WI38 (cell line): ENCODE measurements around the gene HMX3.

Source experiments
- H3K4me3 ChIP-seq: 2 replicates; pipeline ENCODE4 v1.5.1; 2011; ENCODE audit warnings: low read depth, mild to moderate bottlenecking, control low read depth, low read length
- TF ChIP-seq, protein P1 (sequence below): IDR thresholded peaks from 2 replicates; pipeline ENCODE4 v1.5.1; 2012; ENCODE audit warnings: low read depth, mild to moderate bottlenecking, control low read depth, low read length

HMX3 gene

DNA sequence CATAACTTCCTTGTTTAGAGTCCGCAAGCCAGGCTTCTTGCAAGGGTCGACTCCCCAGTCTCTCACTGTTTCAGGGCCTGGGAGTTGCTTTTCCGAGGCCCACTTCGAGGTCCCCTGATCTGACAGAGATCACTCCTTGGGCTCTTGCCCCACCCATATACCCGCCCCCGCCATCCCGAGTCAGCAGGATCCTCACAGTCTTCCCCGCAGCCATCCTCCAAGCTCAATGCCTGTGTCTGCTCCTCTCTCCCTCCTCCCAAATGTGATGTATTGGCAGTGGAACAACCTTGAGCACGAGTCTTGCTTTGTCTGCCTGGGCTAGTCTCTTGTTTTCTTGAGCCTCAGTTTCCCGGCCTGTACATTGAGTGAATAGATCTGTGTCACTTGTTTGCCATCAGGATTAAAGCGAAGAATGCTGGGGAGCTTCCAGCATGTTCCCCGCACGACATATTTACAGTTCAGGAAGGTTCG, 9.8 kb downstream of the HMX3 start:
- no peak overlapping the region for H3K4me3 ChIP-seq
- TF ChIP-seq, protein P1, sequence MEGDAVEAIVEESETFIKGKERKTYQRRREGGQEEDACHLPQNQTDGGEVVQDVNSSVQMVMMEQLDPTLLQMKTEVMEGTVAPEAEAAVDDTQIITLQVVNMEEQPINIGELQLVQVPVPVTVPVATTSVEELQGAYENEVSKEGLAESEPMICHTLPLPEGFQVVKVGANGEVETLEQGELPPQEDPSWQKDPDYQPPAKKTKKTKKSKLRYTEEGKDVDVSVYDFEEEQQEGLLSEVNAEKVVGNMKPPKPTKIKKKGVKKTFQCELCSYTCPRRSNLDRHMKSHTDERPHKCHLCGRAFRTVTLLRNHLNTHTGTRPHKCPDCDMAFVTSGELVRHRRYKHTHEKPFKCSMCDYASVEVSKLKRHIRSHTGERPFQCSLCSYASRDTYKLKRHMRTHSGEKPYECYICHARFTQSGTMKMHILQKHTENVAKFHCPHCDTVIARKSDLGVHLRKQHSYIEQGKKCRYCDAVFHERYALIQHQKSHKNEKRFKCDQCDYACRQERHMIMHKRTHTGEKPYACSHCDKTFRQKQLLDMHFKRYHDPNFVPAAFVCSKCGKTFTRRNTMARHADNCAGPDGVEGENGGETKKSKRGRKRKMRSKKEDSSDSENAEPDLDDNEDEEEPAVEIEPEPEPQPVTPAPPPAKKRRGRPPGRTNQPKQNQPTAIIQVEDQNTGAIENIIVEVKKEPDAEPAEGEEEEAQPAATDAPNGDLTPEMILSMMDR = no peak

DNA sequence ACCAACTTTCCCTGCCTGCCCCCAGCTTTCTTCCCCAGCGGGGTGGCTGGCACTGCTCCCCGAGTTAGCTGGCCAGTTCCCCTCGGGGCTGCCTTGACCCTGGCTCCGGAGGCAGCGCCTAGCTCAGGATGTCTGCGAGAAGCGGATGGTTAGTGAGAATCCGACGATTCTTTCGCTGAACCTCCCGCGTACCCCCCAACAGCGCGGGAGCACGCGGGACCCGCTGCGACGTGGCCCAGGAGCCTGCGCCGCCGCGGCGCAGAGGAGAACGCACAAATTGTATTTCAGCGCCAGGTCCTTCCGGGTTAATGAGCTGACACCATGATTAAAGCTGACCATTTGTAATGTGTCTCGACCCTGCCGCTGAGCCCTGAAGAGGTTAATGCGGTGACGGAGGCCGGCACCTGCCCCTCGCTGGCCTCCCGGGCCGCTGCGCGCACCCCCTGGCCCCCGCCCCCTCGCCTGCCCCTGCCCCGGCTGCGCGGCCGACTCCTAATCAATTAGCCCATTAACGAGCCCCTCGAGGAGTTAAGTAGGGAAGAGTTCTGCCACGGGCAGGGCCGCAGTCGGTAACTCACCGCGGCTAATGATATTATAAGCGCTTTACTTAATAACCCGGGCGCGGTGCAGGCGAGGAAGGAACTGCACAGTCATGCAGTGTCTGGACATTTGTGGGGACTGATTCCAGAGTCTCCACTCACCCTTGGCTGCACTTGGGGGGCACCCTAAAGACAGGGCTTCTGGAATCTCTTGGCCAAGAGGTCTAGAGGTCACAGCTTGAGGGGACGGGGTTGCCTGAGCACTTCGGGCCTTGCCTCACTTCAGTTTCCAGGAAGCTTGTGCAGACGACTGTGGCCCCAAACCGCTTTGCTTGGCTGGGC, 10.5 kb downstream of the HMX3 start:
- TF ChIP-seq, protein P1 = no peak
- no peak overlapping the region for H3K4me3 ChIP-seq

DNA sequence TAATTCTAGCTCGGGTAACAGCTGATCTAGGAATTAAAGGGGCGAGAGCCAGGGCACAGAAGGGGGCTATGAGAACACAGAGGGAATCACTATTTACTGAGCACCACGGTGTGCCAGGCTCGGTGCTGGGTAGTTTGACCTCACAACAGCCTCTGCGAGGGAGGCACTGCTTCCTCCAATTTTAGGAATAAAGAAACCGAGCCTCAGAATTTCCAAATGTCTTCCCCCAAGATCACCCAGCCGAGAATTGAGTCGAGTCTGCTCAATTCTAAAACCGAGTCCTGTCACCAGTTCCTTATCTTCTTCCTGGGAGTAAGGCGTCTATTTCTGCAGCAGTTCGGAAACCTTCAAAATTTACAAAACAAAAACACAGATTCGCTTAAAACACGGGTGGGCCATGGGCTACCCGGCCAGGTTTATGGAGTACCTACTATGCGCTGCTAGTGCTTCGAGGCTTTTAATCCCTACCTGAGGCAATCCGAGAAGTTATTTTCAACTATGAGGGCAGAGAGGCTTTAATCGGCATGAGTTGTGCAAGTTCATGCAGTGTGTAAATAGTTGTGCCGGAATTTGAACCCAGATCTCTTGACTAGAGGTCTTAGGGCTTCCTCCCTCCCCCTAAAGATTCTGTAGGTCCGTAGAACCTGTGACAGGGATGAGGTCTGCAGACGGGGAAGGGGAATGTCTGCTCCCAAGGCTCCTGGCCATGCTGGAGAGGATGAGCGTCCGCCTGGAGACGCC, 11.3 kb downstream of the HMX3 start:
- H3K4me3 ChIP-seq = no peak overlapping the region
- TF ChIP-seq, protein P1 = no peak

DNA sequence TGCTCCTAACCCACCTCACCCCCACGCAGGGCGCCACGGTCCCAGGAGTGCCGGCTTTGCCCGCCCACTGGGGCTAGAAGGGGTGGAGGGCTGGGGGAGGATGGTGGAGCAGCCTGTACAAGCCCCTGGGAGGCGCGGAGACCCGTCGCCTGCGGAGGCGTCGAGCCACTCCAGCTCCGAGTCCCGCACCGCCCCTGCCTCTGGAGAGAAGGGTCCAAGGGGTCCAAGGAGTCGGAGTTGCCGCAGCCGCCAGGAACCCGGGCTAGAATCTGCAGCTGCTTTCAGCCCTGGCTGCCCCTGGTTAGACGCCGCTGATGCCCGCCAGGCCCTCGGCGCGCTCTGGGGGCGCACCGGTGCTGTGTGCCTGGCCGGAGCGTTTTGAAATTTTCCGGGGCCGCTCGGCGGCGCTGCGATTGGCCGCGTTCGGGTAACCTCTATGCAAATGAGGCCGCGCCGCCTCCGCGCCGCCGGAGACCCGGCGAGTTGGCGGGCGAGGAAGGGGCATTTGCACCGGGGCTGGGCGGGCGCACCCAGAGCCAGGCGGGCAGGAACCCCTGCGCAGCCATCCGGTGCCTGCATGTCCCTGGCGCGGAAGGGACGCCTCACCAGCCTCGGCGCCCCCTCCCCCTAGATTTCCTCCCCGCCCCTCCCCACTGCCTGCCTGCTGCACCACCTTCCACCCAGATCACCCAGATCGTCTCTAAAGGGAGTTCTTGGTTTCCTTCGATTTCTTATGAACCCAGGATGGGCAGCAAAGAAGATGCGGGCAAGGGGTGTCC, 12.1 kb downstream of the HMX3 start, which contains the start of gene HMX2:
Gene HMX2, plus strand, starts transcription at position 502 of the 779 bp plus-strand sequence. Its CDS starts 243 bp downstream, at position 745.
- no peak within 1 kb of the TSS for H3K4me3 ChIP-seq
- TF ChIP-seq, protein P1 = no peak

DNA sequence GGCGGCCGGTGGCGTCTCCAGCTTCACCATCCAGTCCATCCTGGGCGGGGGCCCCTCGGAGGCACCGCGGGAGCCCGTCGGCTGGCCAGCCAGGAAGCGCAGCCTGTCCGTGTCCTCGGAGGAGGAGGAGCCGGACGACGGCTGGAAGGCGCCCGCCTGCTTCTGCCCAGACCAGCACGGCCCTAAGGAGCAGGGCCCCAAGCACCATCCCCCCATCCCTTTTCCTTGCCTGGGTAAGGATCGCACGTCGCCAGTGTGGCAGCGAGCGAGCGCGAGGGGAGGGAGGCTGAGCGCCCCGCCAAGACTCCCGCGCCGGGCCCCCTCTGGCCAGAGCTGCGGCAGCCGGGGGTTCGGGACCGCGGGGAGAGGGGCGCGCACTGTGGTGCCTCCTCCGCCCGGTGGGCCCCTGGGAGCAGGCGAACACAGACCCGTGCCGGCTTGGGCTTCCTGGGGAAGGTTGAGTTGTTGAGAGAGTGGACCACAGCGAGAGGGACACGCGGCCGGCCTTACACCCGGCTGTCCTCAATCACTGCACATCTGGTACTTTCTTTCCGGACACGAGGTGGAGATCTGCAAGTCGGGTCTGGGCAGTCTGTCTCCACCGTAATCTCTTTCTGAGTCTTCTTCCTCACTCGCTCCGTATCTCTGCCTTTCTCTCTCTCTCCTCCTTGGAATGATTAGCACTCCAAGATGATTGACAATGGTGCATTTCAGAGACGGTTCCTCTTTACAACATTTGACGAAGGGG, 12.8 kb downstream of the HMX3 start:
- no peak overlapping the region for H3K4me3 ChIP-seq
- TF ChIP-seq, protein P1 = no peak

DNA sequence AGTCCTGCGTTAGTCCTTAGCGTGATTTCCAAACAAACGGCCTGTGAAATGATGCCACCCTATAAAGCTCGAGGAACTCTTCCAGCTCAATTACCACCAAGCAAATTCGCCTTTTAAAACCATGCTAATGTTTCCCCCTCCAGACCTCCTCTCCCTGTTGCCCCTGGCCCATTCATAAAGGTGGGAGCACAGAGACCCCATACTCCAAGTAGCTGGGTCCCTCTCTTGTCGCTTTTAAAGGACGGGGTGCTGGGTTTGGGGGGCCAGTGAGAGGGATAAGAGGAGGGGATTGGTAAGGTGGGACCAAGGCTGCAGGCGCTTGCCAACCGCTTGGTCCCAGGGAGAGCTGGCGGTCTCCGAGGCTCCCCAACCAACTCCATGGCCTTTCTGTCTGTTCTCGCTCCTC, 13.4 kb downstream of the HMX3 start:
- TF ChIP-seq, protein P1 = no peak
- no peak overlapping the region for H3K4me3 ChIP-seq
